Measurements from ENCODE around the gene PDK3. TPM values are rescaled to one million over a fixed set of nuclear protein-coding genes. Genes with fewer than 3 reads are reported as not detected.

The PDK3 gene
- total RNA-seq, 2 experiments from 2014 or later = 28.2 to 31.4 TPM

- Mint-ChIP-seq H3K27ac (no peak overlapping the region), H3K27me3 (no peaks in the 10 kb centered on the region), H3K4me3 (no peak overlapping the region), H3K36me3 (ENCODE audit: low read depth) (peaks cover 13% of the 10 kb centered on the region), H3K4me1 (peaks cover 18% of the 10 kb centered on the region), H3K9me3 (peaks cover 3% of the 10 kb centered on the region)
- no peak for DNase-seq
- CTCF ChIA-PET = interaction anchor here (1.3 kb wide), 1 partner anchor 123 kb away, joined by 3 read pairs; no protein-coding TSS in a partner anchor
- POLR2A ChIA-PET = no interaction called here
Measured at GRCh38 chrX:24485976-24486680, 21.0 kb downstream of the PDK3 start.

- peaks cover 4% of the 10 kb centered on the region for H3K36me3 Mint-ChIP-seq (ENCODE audit: low read depth)
- H3K27ac Mint-ChIP-seq = no peak overlapping the region
- H3K4me1 Mint-ChIP-seq = peaks cover 11% of the 10 kb centered on the region
- no peak for DNase-seq
- no peak overlapping the region for H3K4me3 Mint-ChIP-seq
- no peaks in the 10 kb centered on the region for H3K9me3 Mint-ChIP-seq
- CTCF ChIA-PET = interaction anchor here (0.6 to 1.7 kb wide), 4 partner anchors 11 to 331 kb away, joined by 3 to 5 read pairs (median 3); no protein-coding TSS in a partner anchor
- POLR2A ChIA-PET = no interaction called here
- no peaks in the 10 kb centered on the region for H3K27me3 Mint-ChIP-seq
Measured at GRCh38 chrX:24487571-24487970, 22.5 kb downstream of the PDK3 start.

GRCh38 chrX:24491741-24492140 lies 26.7 kb downstream of the PDK3 start:
- ChIA-PET POLR2A (no interaction called here), CTCF (no interaction called here)
- no peaks in the 10 kb centered on the region for H3K9me3 Mint-ChIP-seq
- H3K27ac Mint-ChIP-seq = no peak overlapping the region
- no peak for DNase-seq
- peaks cover 33% of the 10 kb centered on the region for H3K4me1 Mint-ChIP-seq
- H3K27me3 Mint-ChIP-seq = no peaks in the 10 kb centered on the region
- H3K36me3 Mint-ChIP-seq (ENCODE audit: low read depth) = peaks cover 13% of the 10 kb centered on the region
- no peak overlapping the region for H3K4me3 Mint-ChIP-seq

- Mint-ChIP-seq H3K27me3 (no peaks in the 10 kb centered on the region), H3K36me3 (ENCODE audit: low read depth) (peaks cover 13% of the 10 kb centered on the region), H3K4me1 (peaks cover 45% of the 10 kb centered on the region), H3K9me3 (no peaks in the 10 kb centered on the region), H3K27ac (peak overlapping the region; percentile 86), H3K4me3 (peak overlapping the region; percentile 30)
- peak; percentile 10 for DNase-seq
- ChIA-PET CTCF (interaction anchor here (0.5 to 1.0 kb wide), 2 partner anchors 10 to 472 kb away, joined by 3 to 4 read pairs; no protein-coding TSS in a partner anchor), POLR2A (no interaction called here)
Measured at GRCh38 chrX:24493740-24494581, 28.9 kb downstream of the PDK3 start.

GRCh38 chrX:24494647-24495075 lies 29.6 kb downstream of the PDK3 start:
- peaks cover 16% of the 10 kb centered on the region for H3K36me3 Mint-ChIP-seq (ENCODE audit: low read depth)
- H3K4me3 Mint-ChIP-seq = peak overlapping the region; percentile 30
- no peaks in the 10 kb centered on the region for H3K9me3 Mint-ChIP-seq
- H3K27me3 Mint-ChIP-seq = no peaks in the 10 kb centered on the region
- peaks cover 45% of the 10 kb centered on the region for H3K4me1 Mint-ChIP-seq
- POLR2A ChIA-PET = no interaction called here
- peak; percentile 15 for DNase-seq
- peak overlapping the region; percentile 86 for H3K27ac Mint-ChIP-seq
- CTCF ChIA-PET = interaction anchor here (0.5 kb wide), 1 partner anchor 472 kb away, joined by 4 read pairs; no protein-coding TSS in a partner anchor

GRCh38 chrX:24495700-24496099 lies 30.6 kb downstream of the PDK3 start:
- H3K4me3 Mint-ChIP-seq = no peak overlapping the region
- no peak for DNase-seq
- H3K27me3 Mint-ChIP-seq = no peaks in the 10 kb centered on the region
- H3K36me3 Mint-ChIP-seq (ENCODE audit: low read depth) = peaks cover 16% of the 10 kb centered on the region
- POLR2A ChIA-PET = no interaction called here
- H3K27ac Mint-ChIP-seq = peak overlapping the region; percentile 19
- no peaks in the 10 kb centered on the region for H3K9me3 Mint-ChIP-seq
- H3K4me1 Mint-ChIP-seq = peaks cover 45% of the 10 kb centered on the region
- CTCF ChIA-PET = interaction anchor here (0.6 kb wide), 1 partner anchor 459 kb away, joined by 4 read pairs; no protein-coding TSS in a partner anchor

GRCh38 chrX:24498181-24498580 lies 33.1 kb downstream of the PDK3 start:
- no peaks in the 10 kb centered on the region for H3K9me3 Mint-ChIP-seq
- no peaks in the 10 kb centered on the region for H3K27me3 Mint-ChIP-seq
- peak; percentile 47 for DNase-seq
- CTCF ChIA-PET = interaction anchor here (0.5 to 4.2 kb wide), 13 partner anchors 8 to 575 kb away, joined by 3 to 21 read pairs (median 4); no protein-coding TSS in a partner anchor
- H3K36me3 Mint-ChIP-seq (ENCODE audit: low read depth) = peaks cover 23% of the 10 kb centered on the region
- H3K4me1 Mint-ChIP-seq = peaks cover 38% of the 10 kb centered on the region
- peak overlapping the region; percentile 90 for H3K27ac Mint-ChIP-seq
- POLR2A ChIA-PET = no interaction called here
- H3K4me3 Mint-ChIP-seq = peak overlapping the region; percentile 36

- peak overlapping the region; percentile 36 for H3K4me3 Mint-ChIP-seq
Measured at GRCh38 chrX:24498975-24499374, 33.9 kb downstream of the PDK3 start.

GRCh38 chrX:24506082-24506481 lies 41.0 kb downstream of the PDK3 start:
- H3K4me3 Mint-ChIP-seq = no peak overlapping the region
- CTCF ChIA-PET = interaction anchor here (0.6 to 1.7 kb wide), 3 partner anchors 8 to 77 kb away, joined by 3 to 4 read pairs (median 3); no protein-coding TSS in a partner anchor
- H3K27ac Mint-ChIP-seq = no peak overlapping the region
- no peaks in the 10 kb centered on the region for H3K27me3 Mint-ChIP-seq
- no peak for DNase-seq
- H3K9me3 Mint-ChIP-seq = no peaks in the 10 kb centered on the region
- H3K36me3 Mint-ChIP-seq (ENCODE audit: low read depth) = peaks cover 47% of the 10 kb centered on the region
- POLR2A ChIA-PET = interaction anchor here (0.6 kb wide), 1 partner anchor 110 kb away, joined by 5 read pairs; no protein-coding TSS in a partner anchor
- peaks cover 20% of the 10 kb centered on the region for H3K4me1 Mint-ChIP-seq

More at GRCh38 chrX:24498975-24499374, 33.9 kb downstream of the PDK3 start:
- ChIA-PET POLR2A (no interaction called here), CTCF (interaction anchor here (0.6 to 4.2 kb wide), 11 partner anchors 9 to 264 kb away, joined by 3 to 21 read pairs (median 4); no protein-coding TSS in a partner anchor)
- no peaks in the 10 kb centered on the region for H3K27me3 Mint-ChIP-seq
- H3K36me3 Mint-ChIP-seq (ENCODE audit: low read depth) = peaks cover 21% of the 10 kb centered on the region
- H3K4me1 Mint-ChIP-seq = peaks cover 30% of the 10 kb centered on the region
- H3K9me3 Mint-ChIP-seq = no peaks in the 10 kb centered on the region
- peak overlapping the region; percentile 90 for H3K27ac Mint-ChIP-seq
- no peak for DNase-seq

- Mint-ChIP-seq H3K27ac (no peak overlapping the region), H3K36me3 (ENCODE audit: low read depth) (peaks cover 45% of the 10 kb centered on the region), H3K4me3 (no peak overlapping the region), H3K4me1 (peaks cover 27% of the 10 kb centered on the region), H3K27me3 (no peaks in the 10 kb centered on the region), H3K9me3 (no peaks in the 10 kb centered on the region)
- DNase-seq = no peak
- CTCF ChIA-PET = no interaction called here
- POLR2A ChIA-PET = interaction anchor here (0.5 kb wide), 1 partner anchor 13 kb away, joined by 5 read pairs; no protein-coding TSS in a partner anchor
Measured at GRCh38 chrX:24508375-24508774, 43.3 kb downstream of the PDK3 start.

- H3K9me3 Mint-ChIP-seq = no peaks in the 10 kb centered on the region
- DNase-seq = no peak
- no peak overlapping the region for H3K4me3 Mint-ChIP-seq
Measured at GRCh38 chrX:24513416-24513815, 48.3 kb downstream of the PDK3 start.

GRCh38 chrX:24515447-24515846 lies 50.4 kb downstream of the PDK3 start:
- peaks cover 11% of the 10 kb centered on the region for H3K36me3 Mint-ChIP-seq (ENCODE audit: low read depth)
- H3K9me3 Mint-ChIP-seq = no peaks in the 10 kb centered on the region
- ChIA-PET CTCF (interaction anchor here (1.8 kb wide), 1 partner anchor 17 kb away, joined by 5 read pairs; no protein-coding TSS in a partner anchor), POLR2A (no interaction called here)
- DNase-seq = no peak
- H3K27me3 Mint-ChIP-seq = no peaks in the 10 kb centered on the region
- no peak overlapping the region for H3K4me3 Mint-ChIP-seq
- H3K27ac Mint-ChIP-seq = no peak overlapping the region
- peaks cover 9% of the 10 kb centered on the region for H3K4me1 Mint-ChIP-seq

More at GRCh38 chrX:24513416-24513815, 48.3 kb downstream of the PDK3 start:
- H3K27me3 Mint-ChIP-seq = no peaks in the 10 kb centered on the region
- H3K4me1 Mint-ChIP-seq = peaks cover 9% of the 10 kb centered on the region
- peaks cover 18% of the 10 kb centered on the region for H3K36me3 Mint-ChIP-seq (ENCODE audit: low read depth)
- POLR2A ChIA-PET = no interaction called here
- CTCF ChIA-PET = no interaction called here
- H3K27ac Mint-ChIP-seq = no peak overlapping the region

Measured in activated CD4-positive, alpha-beta T cell treated with anti-CD3 and anti-CD28 coated beads, Interleukin-2, amount 10 ng/mL, durations not matched to agents 7 days and 5 days (primary cell).